Astrocyte of the spinal cord (primary cell): Measurements from ENCODE around the gene RABGEF1.
"Not testable (repeated sequence)": the region's sequence is repeated elsewhere in the genome, so short reads cannot be mapped to it uniquely, and the experiment has no call there.

Experiments used
- DNase-seq: peaks from one replicate; pipeline ENCODE4 v3.0.0; 2011; ENCODE audit warnings: low read depth, low spot score
- H3K4me3 ChIP-seq: 2 replicates; pipeline ENCODE4 v1.5.1; 2011; ENCODE audit warnings: low read depth, mild to moderate bottlenecking, low read length, moderate library complexity
- in situ Hi-C: cut with HindIII; loops from 2 replicates; pipeline ENCODE4 v1.10.0; 2017; ENCODE audit warnings: low sequenced_read_pairs
- TF ChIP-seq, protein P1 (sequence below): IDR thresholded peaks from 2 replicates; pipeline ENCODE4 v1.5.1; 2012; ENCODE audit warnings: low read depth, mild to moderate bottlenecking, low read length, inconsistent platforms

The RABGEF1 gene

DNA sequence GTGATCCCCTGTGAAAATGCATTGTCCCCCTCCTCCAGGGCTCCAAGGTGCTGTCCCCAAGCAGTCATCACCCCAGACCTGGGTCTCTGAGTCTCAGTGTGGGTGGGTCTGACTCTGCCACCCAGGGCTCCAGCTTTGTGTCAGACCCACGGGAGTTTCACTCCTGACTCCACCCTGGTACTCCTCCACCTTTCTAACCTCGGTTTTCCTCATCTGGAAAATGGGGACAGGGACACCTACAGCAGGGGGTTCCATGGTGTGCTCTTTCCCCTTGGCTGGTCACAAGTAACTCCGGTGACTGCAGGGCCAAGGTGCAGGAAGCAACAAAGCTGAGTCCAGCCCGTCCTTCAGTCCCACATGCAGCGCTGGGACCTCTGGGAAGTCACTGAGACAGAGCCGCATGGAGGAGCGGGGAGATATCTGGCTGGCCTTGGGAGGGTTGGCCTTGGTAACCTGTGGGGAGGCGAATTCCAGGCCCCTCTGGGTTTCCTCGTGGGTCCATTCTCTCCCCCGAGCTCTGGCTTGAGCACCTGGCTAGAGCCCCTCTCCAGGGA, 41.8 kb upstream of the RABGEF1 start:
- in situ Hi-C loops: no loop called here
- DNase-seq: no peak
- TF ChIP-seq, protein P1, sequence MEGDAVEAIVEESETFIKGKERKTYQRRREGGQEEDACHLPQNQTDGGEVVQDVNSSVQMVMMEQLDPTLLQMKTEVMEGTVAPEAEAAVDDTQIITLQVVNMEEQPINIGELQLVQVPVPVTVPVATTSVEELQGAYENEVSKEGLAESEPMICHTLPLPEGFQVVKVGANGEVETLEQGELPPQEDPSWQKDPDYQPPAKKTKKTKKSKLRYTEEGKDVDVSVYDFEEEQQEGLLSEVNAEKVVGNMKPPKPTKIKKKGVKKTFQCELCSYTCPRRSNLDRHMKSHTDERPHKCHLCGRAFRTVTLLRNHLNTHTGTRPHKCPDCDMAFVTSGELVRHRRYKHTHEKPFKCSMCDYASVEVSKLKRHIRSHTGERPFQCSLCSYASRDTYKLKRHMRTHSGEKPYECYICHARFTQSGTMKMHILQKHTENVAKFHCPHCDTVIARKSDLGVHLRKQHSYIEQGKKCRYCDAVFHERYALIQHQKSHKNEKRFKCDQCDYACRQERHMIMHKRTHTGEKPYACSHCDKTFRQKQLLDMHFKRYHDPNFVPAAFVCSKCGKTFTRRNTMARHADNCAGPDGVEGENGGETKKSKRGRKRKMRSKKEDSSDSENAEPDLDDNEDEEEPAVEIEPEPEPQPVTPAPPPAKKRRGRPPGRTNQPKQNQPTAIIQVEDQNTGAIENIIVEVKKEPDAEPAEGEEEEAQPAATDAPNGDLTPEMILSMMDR: no peak
- no peak overlapping the region for H3K4me3 ChIP-seq

DNA sequence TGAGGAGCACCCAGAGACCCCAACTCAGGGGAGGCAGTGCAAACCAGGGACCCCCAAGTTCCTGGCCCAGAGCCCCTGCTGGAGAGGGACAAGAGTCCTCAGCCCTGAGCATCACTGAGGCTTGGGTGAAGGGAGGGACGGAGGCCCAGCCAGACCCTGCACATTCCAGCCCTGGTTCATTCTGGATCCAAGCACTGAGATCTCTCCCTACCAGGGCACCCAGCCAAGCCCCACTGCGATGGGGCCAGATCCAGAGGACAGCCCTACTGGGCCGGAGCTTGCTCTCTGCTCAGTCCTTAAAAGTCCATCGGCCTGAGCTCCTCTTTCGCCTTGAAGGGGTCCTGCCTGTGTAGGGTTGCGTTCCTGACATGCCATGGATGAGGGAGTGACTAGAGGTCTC, 40.5 kb upstream of the RABGEF1 start:
- in situ Hi-C loops: no loop called here
- H3K4me3 ChIP-seq: no peak overlapping the region
- no peak for DNase-seq
- TF ChIP-seq, protein P1: no peak

DNA sequence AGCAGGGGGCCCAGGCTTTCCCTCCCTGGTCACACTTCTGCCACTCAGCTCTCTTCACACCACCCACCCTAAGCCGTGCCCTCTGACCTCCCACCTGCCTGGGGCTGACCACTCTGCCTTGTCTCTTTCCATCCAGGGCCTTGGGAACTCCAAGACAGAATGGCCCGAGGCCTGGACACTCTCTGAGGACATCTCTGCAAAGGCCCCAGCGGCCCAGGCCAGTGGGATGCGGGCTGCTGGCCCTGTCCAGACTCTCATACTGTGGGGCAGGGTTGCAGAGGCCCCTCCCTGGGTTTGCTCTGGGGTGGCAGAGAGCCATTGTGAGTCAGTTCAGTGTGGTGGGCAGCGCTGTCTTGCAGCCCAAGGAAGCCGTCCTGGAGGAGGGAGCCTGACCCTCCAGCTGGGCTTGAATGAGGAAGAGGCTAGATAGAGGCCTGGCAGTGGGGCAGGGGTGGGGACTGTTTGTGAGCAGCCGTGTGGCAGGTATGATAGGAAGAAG, 39.9 kb upstream of the RABGEF1 start:
- TF ChIP-seq, protein P1: no peak
- in situ Hi-C loops: no loop called here
- no peak for DNase-seq

DNA sequence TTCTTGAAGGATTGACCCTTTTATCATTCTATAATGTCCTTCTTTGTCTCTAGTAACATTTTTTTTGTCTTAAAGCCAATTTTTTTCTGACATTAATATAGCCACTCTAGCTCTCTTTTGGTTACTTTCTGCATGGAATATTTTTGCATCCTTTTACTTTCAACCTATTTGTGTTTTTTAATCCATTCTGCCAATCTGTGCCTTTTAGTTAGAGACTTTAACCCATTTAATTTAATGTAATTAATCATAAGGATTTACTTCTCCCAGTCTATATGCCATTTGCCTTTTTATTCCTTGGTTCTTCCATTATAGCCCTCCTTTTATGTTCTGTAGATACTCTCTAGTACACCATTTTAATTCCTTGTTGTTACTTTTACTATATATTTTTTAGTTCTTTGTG, 32.7 kb upstream of the RABGEF1 start:
- no peak for DNase-seq
- TF ChIP-seq, protein P1: no peak
- in situ Hi-C loops: no loop called here
- no peak overlapping the region for H3K4me3 ChIP-seq

More for the DNA sequence above, 39.9 kb upstream of the RABGEF1 start:
- H3K4me3 ChIP-seq: no peak overlapping the region

DNA sequence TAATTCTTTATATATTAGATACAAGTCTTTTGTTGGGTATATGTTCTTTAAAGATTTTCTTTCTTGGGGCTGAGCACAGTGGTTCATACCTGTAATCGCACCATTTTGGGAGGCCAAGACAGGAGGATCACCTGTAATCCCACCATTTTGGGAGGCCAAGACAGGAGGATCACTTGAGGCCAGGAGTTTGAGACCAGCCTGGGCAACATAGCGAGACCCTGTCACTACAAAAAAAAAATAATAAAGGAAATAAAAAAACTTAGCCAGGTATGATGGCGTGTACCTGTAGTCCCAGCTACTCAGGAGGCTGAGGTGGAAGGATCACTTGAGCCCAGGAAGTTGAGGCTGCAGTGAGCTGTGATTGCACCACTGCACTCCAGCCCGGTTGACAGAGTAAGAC, 29.8 kb upstream of the RABGEF1 start:
- DNase-seq, in situ Hi-C loops, H3K4me3 ChIP-seq: not testable (repeated sequence)

DNA sequence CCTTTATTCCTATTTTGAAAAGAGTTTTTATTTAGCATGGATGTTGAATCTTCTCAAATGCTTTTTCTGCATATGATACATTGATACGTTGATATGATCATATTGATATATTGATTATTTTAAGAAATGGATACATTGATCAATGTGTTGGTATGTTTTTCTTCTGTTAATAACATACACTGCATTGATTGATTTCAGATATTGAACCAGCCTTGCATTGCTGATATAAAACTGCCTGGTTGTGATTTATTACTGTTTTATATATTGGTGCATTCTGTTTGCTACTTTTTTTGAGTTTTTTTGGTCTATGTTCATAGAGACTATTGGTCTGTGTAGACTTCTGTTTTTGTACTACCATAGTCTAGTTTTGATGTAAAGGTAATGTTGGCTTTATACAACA, 26.8 kb upstream of the RABGEF1 start:
- TF ChIP-seq, protein P1: no peak
- DNase-seq: no peak
- in situ Hi-C loops: no loop called here
- H3K4me3 ChIP-seq: no peak overlapping the region

DNA sequence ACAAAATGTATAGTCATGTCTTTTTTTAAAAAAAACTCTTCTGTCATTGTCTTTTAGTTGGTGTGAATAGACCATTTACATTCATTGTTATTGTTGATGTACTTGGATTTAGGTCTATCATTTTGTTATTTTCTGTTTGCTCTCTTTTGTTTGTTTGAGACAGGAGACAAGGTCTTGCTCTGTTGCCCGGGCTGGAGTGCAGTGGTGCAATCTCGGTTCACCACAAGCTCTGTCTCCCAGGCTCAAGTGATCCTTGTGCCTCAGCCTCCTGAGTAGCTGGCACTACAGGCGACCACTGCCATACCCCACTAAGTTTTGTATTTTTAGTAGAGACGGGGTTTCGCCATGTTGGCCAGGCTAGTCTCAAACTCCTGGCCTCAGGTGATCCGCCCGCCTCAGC, 23.9 kb upstream of the RABGEF1 start:
- DNase-seq, in situ Hi-C loops, H3K4me3 ChIP-seq: not testable (repeated sequence)

DNA sequence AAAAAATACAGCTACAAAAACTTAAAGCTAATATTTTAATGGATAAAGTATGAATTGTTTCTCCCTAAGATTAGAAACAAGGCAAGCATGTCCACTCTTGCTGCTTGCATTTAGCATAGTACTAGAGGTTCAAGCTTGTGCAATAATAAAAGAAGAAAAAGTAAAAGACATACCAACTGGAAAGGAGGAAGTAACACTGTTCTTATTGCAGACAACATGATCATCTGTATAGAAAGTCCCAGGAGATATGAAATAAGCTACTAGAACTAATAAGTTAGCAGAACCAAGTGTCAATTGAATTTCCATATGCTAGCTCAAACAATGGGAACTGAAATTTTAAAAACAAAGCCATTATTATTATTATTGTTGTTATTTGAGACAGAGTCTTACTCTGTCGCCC, 20.0 kb upstream of the RABGEF1 start:
- in situ Hi-C loops: no loop called here
- DNase-seq: no peak
- no peak overlapping the region for H3K4me3 ChIP-seq
- TF ChIP-seq, protein P1: no peak
